Aorta (tissue), 5 donors: ENCODE data around the gene THSD7A. TPM values are rescaled to one million over a fixed set of nuclear protein-coding genes. Genes with fewer than 3 reads are reported as not detected.

ENCODE experiments used
- ATAC-seq: fragments of 200-7000 bp; cut with Tn5 transposase; one replicate; pipeline ENCODE4 v1.9.1; 2022; ENCODE audit warnings: moderate library complexity; ENCODE audit not compliant: low FRiP score
- DNase-seq, 2 donors: peaks; one replicate each; pipeline ENCODE4 v3.0.0-alpha.2; 2020
- H3K27ac ChIP-seq, 2 donors: one replicate each; pipeline ENCODE4 v1.5.1; 2013; ENCODE audit warnings: low read length in 2 of 2, mild to moderate bottlenecking in 2 of 2, moderate library complexity in 2 of 2, control low read depth in 1 of 2, inconsistent platforms in 1 of 2, low read depth in 1 of 2
- H3K27me3 ChIP-seq, 2 donors: one replicate each; pipeline ENCODE4 v1.6.1; 2013; ENCODE audit warnings: control low read depth in 1 of 2, low read length in 1 of 2, mild to moderate bottlenecking in 1 of 2, moderate library complexity in 1 of 2; ENCODE audit not compliant: insufficient read depth in 2 of 2, control insufficient read depth in 1 of 2
- H3K36me3 ChIP-seq, 2 donors: one replicate each; pipeline ENCODE4 v1.6.1; 2013; ENCODE audit warnings: control low read depth in 1 of 2, low read length in 1 of 2, mild to moderate bottlenecking in 1 of 2; ENCODE audit not compliant: insufficient read depth in 2 of 2, control insufficient read depth in 1 of 2
- H3K4me1 ChIP-seq, 2 donors: one replicate each; pipeline ENCODE4 v1.6.1; 2013; ENCODE audit warnings: low read length in 2 of 2, control low read depth in 1 of 2, mild to moderate bottlenecking in 1 of 2, moderate library complexity in 1 of 2; ENCODE audit not compliant: insufficient read depth in 2 of 2, control insufficient read depth in 1 of 2
- H3K4me3 ChIP-seq, 2 donors: one replicate each; pipeline ENCODE4 v1.5.1; 2013; ENCODE audit warnings: low read length in 2 of 2, control low read depth in 1 of 2, mild to moderate bottlenecking in 1 of 2
- H3K9me3 ChIP-seq: one replicate; pipeline ENCODE4 v1.6.1; 2013; ENCODE audit warnings: mild to moderate bottlenecking, low read length; ENCODE audit not compliant: control insufficient read depth
- WGBS, 2 donors: extraction: QIAGEN DNeasy Blood & Tissue Kit; methylation state at CpG; one replicate each; pipeline ENCODE4 v1.1.7; 2013; 5-methylcytosine and 5-hydroxymethylcytosine counted together
- intact Hi-C, 2 donors: fragments of 100-400 bp; cut with DNase I; formaldehyde crosslinking; loops; one replicate each; pipeline versions ENCODE4 v1.14.2 to v1.15.0; 2022
- long read RNA-seq, 2 donors: library from polyadenylated mRNA; unstranded; transcript quantifications; one replicate each; pipeline ENCODE4 v2.0.0, GENCODE V29; 2020 to 2021
- polyA plus RNA-seq, 2 donors: library from polyadenylated mRNA; stranded (reverse); fragments of 200-250 nt; gene quantifications; one replicate each; pipeline ENCODE4 v1.2.3, GENCODE V29; 2013
- total RNA-seq, 2 donors: library from RNA; stranded (reverse); fragmentation: NEBNext Ultra II Directional; extraction: Animal tissue kit (Norgen Biotek cat#: 25700); gene quantifications; one replicate each; pipeline ENCODE4 v1.2.1, GENCODE V29; 2021
- donor health status: healthy with polysubstance abuse.
- donor health status: Bipolar disorder and iron deficiency.
- donor health status: DM: no; HTN: no; CAD: no.
- donor health status: DM: no; HTN: no; CAD: no.
- donor health status: DM: yes; HTN: yes; CAD: no.

Gene THSD7A, protein sequence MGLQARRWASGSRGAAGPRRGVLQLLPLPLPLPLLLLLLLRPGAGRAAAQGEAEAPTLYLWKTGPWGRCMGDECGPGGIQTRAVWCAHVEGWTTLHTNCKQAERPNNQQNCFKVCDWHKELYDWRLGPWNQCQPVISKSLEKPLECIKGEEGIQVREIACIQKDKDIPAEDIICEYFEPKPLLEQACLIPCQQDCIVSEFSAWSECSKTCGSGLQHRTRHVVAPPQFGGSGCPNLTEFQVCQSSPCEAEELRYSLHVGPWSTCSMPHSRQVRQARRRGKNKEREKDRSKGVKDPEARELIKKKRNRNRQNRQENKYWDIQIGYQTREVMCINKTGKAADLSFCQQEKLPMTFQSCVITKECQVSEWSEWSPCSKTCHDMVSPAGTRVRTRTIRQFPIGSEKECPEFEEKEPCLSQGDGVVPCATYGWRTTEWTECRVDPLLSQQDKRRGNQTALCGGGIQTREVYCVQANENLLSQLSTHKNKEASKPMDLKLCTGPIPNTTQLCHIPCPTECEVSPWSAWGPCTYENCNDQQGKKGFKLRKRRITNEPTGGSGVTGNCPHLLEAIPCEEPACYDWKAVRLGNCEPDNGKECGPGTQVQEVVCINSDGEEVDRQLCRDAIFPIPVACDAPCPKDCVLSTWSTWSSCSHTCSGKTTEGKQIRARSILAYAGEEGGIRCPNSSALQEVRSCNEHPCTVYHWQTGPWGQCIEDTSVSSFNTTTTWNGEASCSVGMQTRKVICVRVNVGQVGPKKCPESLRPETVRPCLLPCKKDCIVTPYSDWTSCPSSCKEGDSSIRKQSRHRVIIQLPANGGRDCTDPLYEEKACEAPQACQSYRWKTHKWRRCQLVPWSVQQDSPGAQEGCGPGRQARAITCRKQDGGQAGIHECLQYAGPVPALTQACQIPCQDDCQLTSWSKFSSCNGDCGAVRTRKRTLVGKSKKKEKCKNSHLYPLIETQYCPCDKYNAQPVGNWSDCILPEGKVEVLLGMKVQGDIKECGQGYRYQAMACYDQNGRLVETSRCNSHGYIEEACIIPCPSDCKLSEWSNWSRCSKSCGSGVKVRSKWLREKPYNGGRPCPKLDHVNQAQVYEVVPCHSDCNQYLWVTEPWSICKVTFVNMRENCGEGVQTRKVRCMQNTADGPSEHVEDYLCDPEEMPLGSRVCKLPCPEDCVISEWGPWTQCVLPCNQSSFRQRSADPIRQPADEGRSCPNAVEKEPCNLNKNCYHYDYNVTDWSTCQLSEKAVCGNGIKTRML (N-terminal part only)
- total RNA-seq: 10 to 100 TPM; 12.1 to 20.0 TPM
- under 1 TPM in 1 of 2 donors, not detected in 1; 0.03 TPM for polyA plus RNA-seq
- long read RNA-seq, donor 1, partial matches to known transcripts: 14 of 24 reads
- long read RNA-seq, donor 1, other reads (novel, unspliced or antisense): 10 of 24 reads
- long read RNA-seq, donor 2, partial matches to known transcripts: 4 of 18 reads
- long read RNA-seq, donor 2, other reads (novel, unspliced or antisense): 14 of 18 reads

DNA sequence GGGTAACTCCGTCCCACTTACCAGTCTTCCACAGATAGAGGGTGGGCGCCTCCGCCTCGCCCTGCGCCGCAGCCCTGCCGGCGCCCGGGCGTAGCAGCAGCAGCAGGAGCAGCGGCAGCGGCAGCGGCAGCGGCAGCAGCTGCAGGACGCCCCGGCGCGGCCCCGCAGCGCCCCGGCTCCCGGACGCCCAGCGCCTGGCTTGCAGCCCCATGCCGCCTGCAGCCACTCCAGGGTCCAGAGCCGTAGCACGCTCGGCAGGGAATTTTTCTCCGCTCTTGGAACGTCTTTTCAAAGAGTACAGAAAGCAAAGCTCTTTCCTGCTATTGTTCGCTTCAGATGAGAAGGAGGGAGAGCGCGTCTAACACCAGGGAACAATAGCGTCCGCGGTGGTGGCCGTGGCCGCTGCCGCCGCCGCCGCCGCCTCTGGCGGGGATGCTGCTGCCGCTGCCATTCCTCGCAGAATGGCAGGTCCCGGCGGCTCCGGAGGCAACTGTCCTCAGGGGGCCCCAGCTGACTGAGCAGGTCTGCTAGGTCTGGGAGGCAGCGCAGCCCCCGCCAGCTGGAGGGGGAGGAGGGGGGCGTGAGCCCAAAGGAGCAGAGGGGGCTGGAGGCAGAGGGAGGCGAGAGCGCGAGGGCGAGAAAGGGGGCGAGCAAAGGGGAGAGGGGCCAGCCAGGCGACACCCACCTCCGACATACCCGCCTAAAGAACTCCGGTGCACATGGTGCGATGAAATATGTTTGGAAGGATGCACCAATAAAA lies at the start of gene THSD7A:
THSD7A (minus strand) TSS at position 463 of the 760 bp plus-strand sequence; CDS start at position 211, 252 bp downstream.
- DNase-seq: peak in 1 of 2 donors; percentile 75
- 2 to 4% methylated on average over 60 to 62 of the region's 62 CpGs for WGBS, 2 donors
- intact Hi-C loops: no loop called here
- peak within 1 kb of the TSS; percentile 28 to 31 for H3K4me3 ChIP-seq
- no peaks in the 10 kb centered on the region for H3K36me3 ChIP-seq
- peaks cover 0 to 3% of the 10 kb centered on the region in 2 donors for H3K4me1 ChIP-seq
- H3K9me3 ChIP-seq: peaks cover 1% of the 10 kb centered on the region
- no peaks in the 10 kb centered on the region for H3K27me3 ChIP-seq
- peak; percentile 85 for ATAC-seq
- no peak within 1 kb of the TSS for H3K27ac ChIP-seq

DNA sequence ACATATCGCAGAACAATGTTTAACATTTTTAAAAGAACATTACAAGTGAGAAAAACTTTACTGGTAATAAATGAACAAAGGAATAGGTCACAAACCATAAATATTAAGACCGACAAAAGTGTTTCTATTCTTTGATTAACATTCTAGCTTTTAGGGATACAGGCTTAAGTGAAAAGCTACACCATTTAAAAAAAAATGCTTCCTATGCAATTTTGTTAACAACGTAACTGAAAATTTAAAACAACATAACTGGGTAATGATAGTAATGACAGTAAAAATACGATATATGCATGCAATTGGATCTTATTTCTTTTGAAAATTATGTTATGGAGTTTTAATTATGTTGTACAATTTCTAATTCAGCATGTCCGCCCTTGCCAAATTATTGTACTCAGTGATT lies 49.7 kb upstream of the THSD7A start:
- no peaks in the 10 kb centered on the region for H3K4me1 ChIP-seq
- 77 to 79% methylated on average over 5 of the region's 5 CpGs for WGBS, 2 donors
- intact Hi-C loops: no loop called here

DNA sequence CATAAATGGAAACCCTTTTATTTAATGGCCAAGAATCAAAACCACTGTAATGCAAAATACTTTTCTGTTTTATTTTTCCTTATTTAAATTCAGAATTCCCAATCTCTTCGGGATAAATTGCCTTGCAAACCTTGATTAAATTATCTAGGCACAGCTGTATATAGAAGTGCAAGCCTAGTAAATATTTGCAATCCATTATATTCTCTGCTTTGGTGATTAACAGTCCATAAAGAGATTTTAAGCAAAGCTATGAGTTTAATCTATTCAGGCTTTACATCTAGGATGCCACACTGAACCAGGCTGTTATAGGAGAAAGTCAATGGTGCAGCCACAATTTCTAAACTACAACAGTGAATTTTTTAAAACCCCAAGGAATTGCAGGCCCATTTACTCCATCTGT lies 43.6 kb upstream of the THSD7A start:
- H3K36me3 ChIP-seq: no peaks in the 10 kb centered on the region
- intact Hi-C loops: no loop called here
- H3K4me1 ChIP-seq: no peaks in the 10 kb centered on the region
- H3K27ac ChIP-seq: no peak overlapping the region
- no peaks in the 10 kb centered on the region for H3K9me3 ChIP-seq
- no peak for ATAC-seq
- WGBS, 2 donors: 66 to 74% methylated on average over 1 of the region's 1 CpG
- DNase-seq: no peak
- no peaks in the 10 kb centered on the region for H3K27me3 ChIP-seq
- H3K4me3 ChIP-seq: no peak overlapping the region

More for the DNA sequence above, 49.7 kb upstream of the THSD7A start:
- ATAC-seq (no peak), DNase-seq (no peak)
- Histone ChIP-seq H3K36me3 (no peaks in the 10 kb centered on the region), H3K9me3 (no peaks in the 10 kb centered on the region), H3K4me3 (no peak overlapping the region), H3K27me3 (no peaks in the 10 kb centered on the region), H3K27ac (no peak overlapping the region)

DNA sequence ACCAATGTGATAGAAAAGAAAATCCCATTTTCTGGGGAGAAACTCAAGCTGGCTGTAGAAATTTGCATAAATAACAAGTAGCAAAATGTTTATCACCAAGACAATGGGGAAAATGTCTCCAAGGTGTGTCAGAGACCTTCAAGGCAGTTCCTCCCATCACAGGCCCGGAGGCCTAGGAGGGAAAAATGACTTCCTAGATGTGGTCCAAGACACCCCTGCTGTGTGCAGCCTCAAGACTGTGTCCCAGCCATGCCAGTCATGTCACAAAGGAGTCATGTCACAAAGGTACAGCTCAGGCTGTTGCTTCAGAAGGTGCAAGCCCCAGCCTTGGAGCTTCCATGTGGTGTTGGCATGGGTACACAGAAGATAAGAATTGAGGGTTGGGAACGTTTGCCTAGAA lies 33.7 kb upstream of the THSD7A start:
- no peaks in the 10 kb centered on the region for H3K4me1 ChIP-seq
- no peaks in the 10 kb centered on the region for H3K27me3 ChIP-seq
- no peak for ATAC-seq
- no peak overlapping the region for H3K27ac ChIP-seq
- H3K9me3 ChIP-seq: peaks cover 1% of the 10 kb centered on the region
- 57 to 73% methylated on average over 2 of the region's 2 CpGs for WGBS, 2 donors
- intact Hi-C loops: no loop called here
- H3K36me3 ChIP-seq: no peaks in the 10 kb centered on the region
- no peak overlapping the region for H3K4me3 ChIP-seq
- no peak for DNase-seq

DNA sequence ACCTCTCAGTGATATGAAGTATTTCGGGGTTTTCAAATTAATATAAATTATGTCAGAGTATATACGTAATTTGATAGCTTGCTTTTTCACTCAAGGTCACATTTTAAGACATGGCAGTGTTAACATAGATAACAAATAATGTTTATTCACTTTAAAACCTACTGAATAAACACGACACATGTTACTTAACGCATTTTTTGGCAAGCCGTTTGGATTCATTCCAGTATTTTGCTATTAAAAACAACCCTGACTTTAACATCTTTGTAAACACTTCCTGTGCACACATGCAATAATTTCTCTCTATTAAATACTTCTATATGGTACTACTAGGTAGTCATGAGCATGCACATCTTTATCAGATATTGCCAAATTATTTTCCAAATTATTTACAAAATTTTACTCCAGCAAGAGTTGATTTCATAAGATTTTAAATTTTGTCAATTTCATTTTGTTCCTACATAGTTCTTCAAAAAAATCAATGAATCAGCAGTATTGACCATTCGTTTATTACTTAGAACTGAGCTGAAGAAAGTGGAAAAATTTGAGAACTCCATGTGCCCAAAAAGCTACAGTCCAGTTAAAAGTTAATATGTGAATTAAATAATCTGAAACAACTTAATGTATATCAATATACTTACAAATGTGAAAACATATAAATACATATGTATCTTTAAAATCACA lies 26.8 kb upstream of the THSD7A start:
- intact Hi-C loops: loop anchor here in 1 of 2 donors (10.0 kb wide), 1 partner anchor 54 kb away; no protein-coding TSS in a partner anchor
- 17 to 28% methylated on average over 6 of the region's 6 CpGs for WGBS, 2 donors

DNA sequence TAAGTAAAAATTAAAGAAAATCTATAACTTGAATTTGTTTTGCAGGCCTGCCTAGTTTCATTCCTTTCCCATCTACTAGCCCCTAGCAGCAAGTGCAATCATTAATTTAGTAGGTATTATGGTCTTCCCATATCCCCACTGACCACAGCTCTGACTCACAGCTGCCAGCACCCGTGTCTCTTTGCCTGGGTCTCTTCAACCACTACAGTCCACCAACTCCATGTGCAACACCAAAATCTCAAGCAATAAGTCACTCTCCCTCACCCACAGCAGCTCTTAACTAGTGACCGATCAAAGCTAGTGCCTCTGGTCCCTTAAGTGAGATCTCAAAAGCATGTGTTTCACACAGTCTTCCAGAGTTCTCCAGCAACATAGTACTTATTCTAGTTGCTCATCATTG lies 26.0 kb upstream of the THSD7A start:
- intact Hi-C loops: loop anchor here in 1 of 2 donors (10.0 kb wide), 1 partner anchor 53 kb away; no protein-coding TSS in a partner anchor
- Histone ChIP-seq H3K27ac (no peak overlapping the region), H3K36me3 (no peaks in the 10 kb centered on the region), H3K27me3 (no peaks in the 10 kb centered on the region), H3K9me3 (no peaks in the 10 kb centered on the region), H3K4me1 (no peaks in the 10 kb centered on the region), H3K4me3 (no peak overlapping the region)
- no peak for ATAC-seq
- no peak for DNase-seq
- WGBS, 2 donors: 81 to 91% methylated on average over 2 of the region's 2 CpGs

More for the DNA sequence above, 26.8 kb upstream of the THSD7A start:
- Histone ChIP-seq H3K4me1 (no peaks in the 10 kb centered on the region), H3K36me3 (no peaks in the 10 kb centered on the region), H3K4me3 (no peak overlapping the region), H3K9me3 (no peaks in the 10 kb centered on the region), H3K27ac (no peak overlapping the region), H3K27me3 (no peaks in the 10 kb centered on the region)
- no peak for ATAC-seq
- DNase-seq: no peak

DNA sequence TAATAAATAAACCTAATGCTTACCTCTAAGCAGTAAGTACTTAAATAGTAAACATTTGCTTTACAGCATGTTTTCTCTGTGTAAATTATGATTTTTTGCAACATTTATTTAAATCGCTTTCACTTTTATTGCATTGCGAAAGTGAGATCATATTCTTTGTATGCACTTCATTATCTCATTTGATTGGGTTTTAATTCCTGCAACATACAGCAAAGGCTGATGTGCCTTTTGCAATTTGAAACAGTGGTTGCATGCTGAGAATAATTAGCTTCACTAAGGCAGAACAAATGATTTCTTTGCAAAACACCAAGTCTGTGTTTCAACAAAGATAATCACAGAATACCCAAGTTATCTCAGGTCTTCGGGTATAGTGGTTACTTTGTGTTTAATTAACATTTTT lies 16.3 kb upstream of the THSD7A start:
- no peaks in the 10 kb centered on the region for H3K9me3 ChIP-seq
- no peaks in the 10 kb centered on the region for H3K36me3 ChIP-seq
- H3K4me3 ChIP-seq: no peak overlapping the region
- intact Hi-C loops: no loop called here
- no peak overlapping the region for H3K27ac ChIP-seq
- WGBS, 2 donors: 84 to 90% methylated on average over 3 of the region's 3 CpGs
- no peaks in the 10 kb centered on the region for H3K4me1 ChIP-seq
- DNase-seq (no peak), ATAC-seq (no peak)
- no peaks in the 10 kb centered on the region for H3K27me3 ChIP-seq
